H9 (cell line): ENCODE results near the gene TBCC. TPM values are rescaled to one million over a fixed set of nuclear protein-coding genes. Genes with fewer than 3 reads are reported as not detected.

Source experiments
- DNase-seq: peaks from one replicate; pipeline ENCODE4 v3.0.0-alpha.2; 2017
- H2AFZ ChIP-seq: one replicate; pipeline ENCODE4 v1.6.1; 2013; ENCODE audit warnings: mild to moderate bottlenecking, low read length, control low read depth, moderate library complexity
- H2AK5ac ChIP-seq: 2 replicates; pipeline ENCODE4 v1.6.1; 2013; ENCODE audit warnings: low read length, control low read depth, mixed read lengths; ENCODE audit not compliant: insufficient read length
- H2BK120ac ChIP-seq: one replicate; pipeline ENCODE4 v1.6.1; 2013; ENCODE audit warnings: low read depth, mild to moderate bottlenecking, low read length, control low read depth, inconsistent platforms; ENCODE audit not compliant: poor library complexity, severe bottlenecking
- H2BK12ac ChIP-seq: 2 replicates; pipeline ENCODE4 v1.6.1; 2013; ENCODE audit warnings: low read length, control low read depth, mixed read lengths, low read depth; ENCODE audit not compliant: insufficient read length
- H2BK15ac ChIP-seq: 2 replicates; pipeline ENCODE4 v1.6.1; 2013; ENCODE audit warnings: low read depth, low read length, control low read depth
- H2BK20ac ChIP-seq: one replicate; pipeline ENCODE4 v1.6.1; 2013; ENCODE audit warnings: low read depth, mild to moderate bottlenecking, low read length, control low read depth, inconsistent platforms; ENCODE audit not compliant: poor library complexity, severe bottlenecking
- H2BK5ac ChIP-seq: 2 replicates; pipeline ENCODE4 v1.6.1; 2013; ENCODE audit warnings: low read length, control low read depth, mixed read lengths; ENCODE audit not compliant: insufficient read length
- H3K14ac ChIP-seq: 2 replicates; pipeline ENCODE4 v1.6.1; 2013; ENCODE audit warnings: low read length, control low read depth; ENCODE audit not compliant: insufficient read depth
- H3K18ac ChIP-seq: 2 replicates; pipeline ENCODE4 v1.6.1; 2013; ENCODE audit warnings: low read depth, mild to moderate bottlenecking, mixed read lengths, low read length, control low read depth; ENCODE audit not compliant: insufficient read length
- H3K23ac ChIP-seq: 2 replicates; pipeline ENCODE4 v1.6.1; 2013; ENCODE audit warnings: low read length, control low read depth, mixed read lengths, low read depth; ENCODE audit not compliant: insufficient read length
- H3K23me2 ChIP-seq: 2 replicates; pipeline ENCODE4 v1.6.1; 2013; ENCODE audit warnings: low read depth, mild to moderate bottlenecking, mixed read lengths, low read length, control low read depth; ENCODE audit not compliant: insufficient read length, poor library complexity, severe bottlenecking
- H3K27ac ChIP-seq: 2 replicates; pipeline ENCODE4 v1.5.1; 2013; ENCODE audit warnings: low read length, control low read depth, mixed read lengths, low read depth; ENCODE audit not compliant: insufficient read length
- H3K27me3 ChIP-seq: 2 replicates; pipeline ENCODE4 v1.6.1; 2013; ENCODE audit warnings: low read length, control low read depth, inconsistent platforms; ENCODE audit not compliant: insufficient read depth
- H3K4ac ChIP-seq: 2 replicates; pipeline ENCODE4 v1.6.1; 2013; ENCODE audit warnings: low read depth, mild to moderate bottlenecking, control low read depth, inconsistent platforms, low read length, moderate library complexity
- H3K4me1 ChIP-seq: 2 replicates; pipeline ENCODE4 v1.6.1; 2013; ENCODE audit warnings: low read length, control low read depth, inconsistent platforms; ENCODE audit not compliant: insufficient read depth
- H3K4me2 ChIP-seq: 2 replicates; pipeline ENCODE4 v1.6.1; 2013; ENCODE audit warnings: low read length, control low read depth, mixed read lengths; ENCODE audit not compliant: insufficient read length, insufficient read depth
- H3K56ac ChIP-seq: 2 replicates; pipeline ENCODE4 v1.6.1; 2013; ENCODE audit warnings: low read depth, mild to moderate bottlenecking, mixed read lengths, low read length, control low read depth; ENCODE audit not compliant: insufficient read length
- H3K79me1 ChIP-seq: 2 replicates; pipeline ENCODE4 v1.6.1; 2013; ENCODE audit warnings: low read depth, mild to moderate bottlenecking, moderate library complexity, low read length, control low read depth, inconsistent platforms; ENCODE audit not compliant: insufficient read depth, poor library complexity, severe bottlenecking
- H3K79me2 ChIP-seq: 2 replicates; pipeline ENCODE4 v1.6.1; 2013; ENCODE audit warnings: low read length, control low read depth, inconsistent platforms; ENCODE audit not compliant: insufficient read depth
- H3K9ac ChIP-seq: 2 replicates; pipeline ENCODE4 v1.6.1; 2013; ENCODE audit warnings: low read length, control low read depth, mixed read lengths; ENCODE audit not compliant: insufficient read length; ENCODE audit errors: extremely low read depth
- H3K9me3 ChIP-seq: one replicate; pipeline ENCODE4 v1.6.1; 2013; ENCODE audit warnings: low read depth, low read length, inconsistent platforms; ENCODE audit not compliant: control insufficient read depth
- H3T11ph ChIP-seq: one replicate; pipeline ENCODE4 v1.6.1; 2013; ENCODE audit warnings: mild to moderate bottlenecking, low read length, control low read depth, inconsistent platforms
- H4K20me1 ChIP-seq: one replicate; pipeline ENCODE4 v1.6.1; 2013; ENCODE audit not compliant: control insufficient read depth, insufficient read length, insufficient read depth
- H4K5ac ChIP-seq: 2 replicates; pipeline ENCODE4 v1.6.1; 2013; ENCODE audit warnings: low read depth, mild to moderate bottlenecking, mixed read lengths, low read length, control low read depth; ENCODE audit not compliant: insufficient read length
- H4K8ac ChIP-seq: replicated peaks from 2 replicates; pipeline ENCODE4 v1.6.1; 2013; ENCODE audit warnings: low read length, control low read depth, mixed read lengths, low read depth; ENCODE audit not compliant: insufficient read length
- H4K91ac ChIP-seq: 2 replicates; pipeline ENCODE4 v1.6.1; 2013; ENCODE audit warnings: low read depth, mild to moderate bottlenecking, moderate library complexity, mixed read lengths, low read length, control low read depth; ENCODE audit not compliant: insufficient read length
- H3K27ac Mint-ChIP-seq, 3 experiments: 2 replicates in 2 of 3; 3 replicates in 1 of 3; pipeline ENCODE4 v1.8.0; 2020 to 2021; ENCODE audit warnings: mixed read lengths in 3 of 3, mild to moderate bottlenecking in 1 of 3, moderate library complexity in 1 of 3
- H3K27me3 Mint-ChIP-seq: 2 replicates; pipeline ENCODE4 v1.8.0; 2021; ENCODE audit warnings: low read depth, mild to moderate bottlenecking, moderate library complexity, mixed read lengths
- H3K36me3 Mint-ChIP-seq, 3 experiments: 2 replicates in 2 of 3; 3 replicates in 1 of 3; pipeline ENCODE4 v1.8.0; 2020 to 2021; ENCODE audit warnings: low read depth in 3 of 3, mixed read lengths in 3 of 3; ENCODE audit not compliant: insufficient read depth in 1 of 3
- H3K4me1 Mint-ChIP-seq, 2 experiments: 2 replicates each; pipeline ENCODE4 v1.8.0; 2020; ENCODE audit warnings: mixed read lengths in 2 of 2
- H3K4me3 Mint-ChIP-seq, 2 experiments: 2 replicates in 1 of 2; 3 replicates in 1 of 2; pipeline ENCODE4 v1.8.0; 2020 to 2021; ENCODE audit warnings: mild to moderate bottlenecking in 2 of 2, mixed read lengths in 2 of 2, moderate library complexity in 1 of 2
- H3K9me3 Mint-ChIP-seq, 2 experiments: 2 replicates in 1 of 2; 3 replicates in 1 of 2; pipeline ENCODE4 v1.8.0; 2020; ENCODE audit warnings: mild to moderate bottlenecking in 2 of 2, mixed read lengths in 2 of 2, moderate library complexity in 1 of 2
- WGBS: extraction: QIAGEN DNeasy Blood & Tissue Kit; methylation state at CpG from one replicate; pipeline ENCODE4 v1.1.7; 2013; ENCODE audit warnings: missing lambda C conversion rate, low lambda C conversion rate, mixed read lengths; ENCODE audit not compliant: insufficient read length; ENCODE audit errors: extremely low coverage; 5-methylcytosine and 5-hydroxymethylcytosine counted together
- total RNA-seq: library from RNA; stranded (reverse); gene quantifications from 2 replicates; pipeline ENCODE4 v1.2.1, GENCODE V29; 2021
- TF ChIP-seq, protein P1 (sequence below): fragments of 200-600 bp; sonication (generic); conservative IDR thresholded peaks from 3 replicates; pipeline ENCODE4 v1.8.0; 2021; ENCODE audit warnings: antibody characterized with exemption, mild to moderate bottlenecking

TBCC gene
- total RNA-seq, 1 experiment from 2014 or later = 25.6 TPM

DNA sequence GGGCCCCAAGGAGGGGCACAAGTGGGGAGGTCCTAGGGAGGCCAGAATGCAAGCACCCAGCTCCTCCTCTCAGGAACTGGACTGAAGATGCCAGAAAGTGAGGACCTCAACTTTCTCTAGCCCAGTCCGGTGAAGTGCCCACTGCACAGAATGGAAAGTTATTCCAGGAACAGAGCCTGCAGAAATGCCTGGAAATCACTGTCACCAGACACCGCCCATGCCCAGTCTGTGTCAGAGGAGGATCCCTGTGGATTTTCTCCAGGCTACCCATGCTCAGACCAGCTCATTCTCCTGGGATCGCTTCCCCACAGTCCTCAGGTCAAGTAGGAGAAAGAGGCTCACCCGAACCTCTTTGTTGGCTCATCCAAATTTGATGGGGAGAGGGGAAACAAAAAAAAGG is 30.0 kb downstream of the TBCC start:
- Histone ChIP-seq H2AFZ (no peak overlapping the region), H4K8ac (no peak overlapping the region), H2BK120ac (no peak overlapping the region)

More for the DNA sequence above, 30.0 kb downstream of the TBCC start:
- H3K9me3 Mint-ChIP-seq = peaks cover 14 to 18% of the 10 kb centered on the region in 2 experiments
- Histone ChIP-seq H3K4me2 (no peak overlapping the region), H2BK20ac (no peak overlapping the region), H3K79me2 (no peaks in the 10 kb centered on the region), H3K79me1 (no peaks in the 10 kb centered on the region), H2BK15ac (no peak overlapping the region), H3T11ph (no peak overlapping the region), H3K27ac (no peak overlapping the region), H3K23ac (no peak overlapping the region), H2AK5ac (no peak overlapping the region), H3K9me3 (no peaks in the 10 kb centered on the region), H3K23me2 (no peaks in the 10 kb centered on the region), H3K14ac (no peak overlapping the region), H4K20me1 (no peaks in the 10 kb centered on the region), H3K4ac (no peak overlapping the region), H2BK5ac (no peak overlapping the region), H3K9ac (no peak overlapping the region), H3K56ac (no peak overlapping the region), H3K18ac (no peak overlapping the region), H4K5ac (no peak overlapping the region), H4K91ac (no peak overlapping the region), H3K27me3 (no peaks in the 10 kb centered on the region), H2BK12ac (no peak overlapping the region), H3K4me1 (no peaks in the 10 kb centered on the region)
- no peak overlapping the region for H3K4me3 Mint-ChIP-seq
- WGBS = no CpG with 5 or more reads among the region's 4 CpGs
- no peak overlapping the region for H3K27ac Mint-ChIP-seq
- peaks cover 3 to 7% of the 10 kb centered on the region in 2 experiments for H3K4me1 Mint-ChIP-seq
- peaks cover 6 to 17% (median 8%) of the 10 kb centered on the region in 3 experiments for H3K36me3 Mint-ChIP-seq
- TF ChIP-seq, protein P1, sequence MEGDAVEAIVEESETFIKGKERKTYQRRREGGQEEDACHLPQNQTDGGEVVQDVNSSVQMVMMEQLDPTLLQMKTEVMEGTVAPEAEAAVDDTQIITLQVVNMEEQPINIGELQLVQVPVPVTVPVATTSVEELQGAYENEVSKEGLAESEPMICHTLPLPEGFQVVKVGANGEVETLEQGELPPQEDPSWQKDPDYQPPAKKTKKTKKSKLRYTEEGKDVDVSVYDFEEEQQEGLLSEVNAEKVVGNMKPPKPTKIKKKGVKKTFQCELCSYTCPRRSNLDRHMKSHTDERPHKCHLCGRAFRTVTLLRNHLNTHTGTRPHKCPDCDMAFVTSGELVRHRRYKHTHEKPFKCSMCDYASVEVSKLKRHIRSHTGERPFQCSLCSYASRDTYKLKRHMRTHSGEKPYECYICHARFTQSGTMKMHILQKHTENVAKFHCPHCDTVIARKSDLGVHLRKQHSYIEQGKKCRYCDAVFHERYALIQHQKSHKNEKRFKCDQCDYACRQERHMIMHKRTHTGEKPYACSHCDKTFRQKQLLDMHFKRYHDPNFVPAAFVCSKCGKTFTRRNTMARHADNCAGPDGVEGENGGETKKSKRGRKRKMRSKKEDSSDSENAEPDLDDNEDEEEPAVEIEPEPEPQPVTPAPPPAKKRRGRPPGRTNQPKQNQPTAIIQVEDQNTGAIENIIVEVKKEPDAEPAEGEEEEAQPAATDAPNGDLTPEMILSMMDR = no peak
- H3K27me3 Mint-ChIP-seq = peaks cover 12% of the 10 kb centered on the region
- no peak for DNase-seq
